Measurements from ENCODE around the gene TYMP.

The TYMP gene

GRCh38 chr22:50489363-50490243 is 40.2 kb downstream of the TYMP start:
- H3K27ac ChIP-seq (ENCODE audit: low read length), result no peak overlapping the region
- no peak overlapping the region for H3K4me2 ChIP-seq (ENCODE audit: low read depth, low read length)
- DNase-seq, result no peak
- H2AFZ ChIP-seq (ENCODE audit: low read length), result no peak overlapping the region
- no peaks in the 10 kb centered on the region for H3K27me3 ChIP-seq (replicated peaks; ENCODE audit: insufficient read depth, low read length)
- no peak overlapping the region for H3K9ac ChIP-seq (ENCODE audit: low read length)
- H3F3A ChIP-seq (ENCODE audit: insufficient read depth, low read length), result no peaks in the 10 kb centered on the region
- H3K79me2 ChIP-seq (ENCODE audit: low read length), result no peaks in the 10 kb centered on the region
- H3K9me3 ChIP-seq (replicated peaks; ENCODE audit: insufficient read depth, low read length), result no peaks in the 10 kb centered on the region
- H3K4me1 ChIP-seq (ENCODE audit: low read length), result no peaks in the 10 kb centered on the region
- TF ChIP-seq EZH2phosphoT487 (IDR thresholded peaks at IDR 0.05; ENCODE audit: low read length), result no peak
- no peak for TF ChIP-seq CTCF (IDR thresholded peaks at IDR 0.05; ENCODE audit: low read length)
- no peak for TF ChIP-seq EZH2 (optimal IDR thresholded peaks at IDR 0.05; ENCODE audit: low read depth, low read length)
- H3K9me2 ChIP-seq (replicated peaks; ENCODE audit: insufficient read depth, low read length), result no peaks in the 10 kb centered on the region
- H3K4me3 ChIP-seq (ENCODE audit: low read length), result no peak overlapping the region
- H3K36me3 ChIP-seq (replicated peaks; ENCODE audit: insufficient read depth, low read length), result no peaks in the 10 kb centered on the region
- H4K20me1 ChIP-seq (ENCODE audit: insufficient read depth, low read length), result no peaks in the 10 kb centered on the region

GRCh38 chr22:50488886-50489285 is 40.9 kb downstream of the TYMP start:
- no peak for DNase-seq
- Histone ChIP-seq H3K9me2 (replicated peaks; ENCODE audit: insufficient read depth, low read length) (no peaks in the 10 kb centered on the region), H2AFZ (ENCODE audit: low read length) (no peak overlapping the region), H3K9ac (ENCODE audit: low read length) (no peak overlapping the region), H4K20me1 (ENCODE audit: insufficient read depth, low read length) (no peaks in the 10 kb centered on the region), H3K27ac (ENCODE audit: low read length) (no peak overlapping the region), H3K36me3 (replicated peaks; ENCODE audit: insufficient read depth, low read length) (no peaks in the 10 kb centered on the region), H3K4me1 (ENCODE audit: low read length) (no peaks in the 10 kb centered on the region), H3K4me3 (ENCODE audit: low read length) (no peak overlapping the region), H3F3A (ENCODE audit: insufficient read depth, low read length) (no peaks in the 10 kb centered on the region), H3K79me2 (ENCODE audit: low read length) (no peaks in the 10 kb centered on the region), H3K4me2 (ENCODE audit: low read depth, low read length) (no peak overlapping the region), H3K27me3 (replicated peaks; ENCODE audit: insufficient read depth, low read length) (no peaks in the 10 kb centered on the region), H3K9me3 (replicated peaks; ENCODE audit: insufficient read depth, low read length) (no peaks in the 10 kb centered on the region)
- TF ChIP-seq CTCF (IDR thresholded peaks at IDR 0.05; ENCODE audit: low read length) (no peak), EZH2phosphoT487 (IDR thresholded peaks at IDR 0.05; ENCODE audit: low read length) (no peak), EZH2 (optimal IDR thresholded peaks at IDR 0.05; ENCODE audit: low read depth, low read length) (no peak)

- TF ChIP-seq CTCF (IDR thresholded peaks at IDR 0.05; ENCODE audit: low read length) (no peak), EZH2phosphoT487 (IDR thresholded peaks at IDR 0.05; ENCODE audit: low read length) (no peak), EZH2 (optimal IDR thresholded peaks at IDR 0.05; ENCODE audit: low read depth, low read length) (no peak)
- Histone ChIP-seq H3K4me1 (ENCODE audit: low read length) (no peaks in the 10 kb centered on the region), H3K27ac (ENCODE audit: low read length) (no peak overlapping the region), H2AFZ (ENCODE audit: low read length) (no peak overlapping the region), H3F3A (ENCODE audit: insufficient read depth, low read length) (no peaks in the 10 kb centered on the region), H3K9me2 (replicated peaks; ENCODE audit: insufficient read depth, low read length) (no peaks in the 10 kb centered on the region), H3K79me2 (ENCODE audit: low read length) (no peaks in the 10 kb centered on the region), H3K36me3 (replicated peaks; ENCODE audit: insufficient read depth, low read length) (no peaks in the 10 kb centered on the region), H3K4me2 (ENCODE audit: low read depth, low read length) (no peak overlapping the region), H3K27me3 (replicated peaks; ENCODE audit: insufficient read depth, low read length) (no peaks in the 10 kb centered on the region), H3K9ac (ENCODE audit: low read length) (no peak overlapping the region), H4K20me1 (ENCODE audit: insufficient read depth, low read length) (no peaks in the 10 kb centered on the region), H3K9me3 (replicated peaks; ENCODE audit: insufficient read depth, low read length) (no peaks in the 10 kb centered on the region), H3K4me3 (ENCODE audit: low read length) (no peak overlapping the region)
- no peak for DNase-seq
Observed at GRCh38 chr22:50488006-50488677, 41.7 kb downstream of the TYMP start.
